GM18873 (cell line): ENCODE measurements around the gene GEMIN5.
"Not testable (repeated sequence)": the region's sequence is repeated elsewhere in the genome, so short reads cannot be mapped to it uniquely, and the experiment has no call there.

Source experiments
- ATAC-seq: cut with Tn5 transposase; IDR thresholded peaks from one replicate; pipeline ENCODE4 v1.9.1; 2021; ENCODE audit warnings: mild to moderate bottlenecking, moderate library complexity, moderate number of reproducible peaks; ENCODE audit not compliant: unreplicated experiment, low FRiP score

GEMIN5 gene, protein sequence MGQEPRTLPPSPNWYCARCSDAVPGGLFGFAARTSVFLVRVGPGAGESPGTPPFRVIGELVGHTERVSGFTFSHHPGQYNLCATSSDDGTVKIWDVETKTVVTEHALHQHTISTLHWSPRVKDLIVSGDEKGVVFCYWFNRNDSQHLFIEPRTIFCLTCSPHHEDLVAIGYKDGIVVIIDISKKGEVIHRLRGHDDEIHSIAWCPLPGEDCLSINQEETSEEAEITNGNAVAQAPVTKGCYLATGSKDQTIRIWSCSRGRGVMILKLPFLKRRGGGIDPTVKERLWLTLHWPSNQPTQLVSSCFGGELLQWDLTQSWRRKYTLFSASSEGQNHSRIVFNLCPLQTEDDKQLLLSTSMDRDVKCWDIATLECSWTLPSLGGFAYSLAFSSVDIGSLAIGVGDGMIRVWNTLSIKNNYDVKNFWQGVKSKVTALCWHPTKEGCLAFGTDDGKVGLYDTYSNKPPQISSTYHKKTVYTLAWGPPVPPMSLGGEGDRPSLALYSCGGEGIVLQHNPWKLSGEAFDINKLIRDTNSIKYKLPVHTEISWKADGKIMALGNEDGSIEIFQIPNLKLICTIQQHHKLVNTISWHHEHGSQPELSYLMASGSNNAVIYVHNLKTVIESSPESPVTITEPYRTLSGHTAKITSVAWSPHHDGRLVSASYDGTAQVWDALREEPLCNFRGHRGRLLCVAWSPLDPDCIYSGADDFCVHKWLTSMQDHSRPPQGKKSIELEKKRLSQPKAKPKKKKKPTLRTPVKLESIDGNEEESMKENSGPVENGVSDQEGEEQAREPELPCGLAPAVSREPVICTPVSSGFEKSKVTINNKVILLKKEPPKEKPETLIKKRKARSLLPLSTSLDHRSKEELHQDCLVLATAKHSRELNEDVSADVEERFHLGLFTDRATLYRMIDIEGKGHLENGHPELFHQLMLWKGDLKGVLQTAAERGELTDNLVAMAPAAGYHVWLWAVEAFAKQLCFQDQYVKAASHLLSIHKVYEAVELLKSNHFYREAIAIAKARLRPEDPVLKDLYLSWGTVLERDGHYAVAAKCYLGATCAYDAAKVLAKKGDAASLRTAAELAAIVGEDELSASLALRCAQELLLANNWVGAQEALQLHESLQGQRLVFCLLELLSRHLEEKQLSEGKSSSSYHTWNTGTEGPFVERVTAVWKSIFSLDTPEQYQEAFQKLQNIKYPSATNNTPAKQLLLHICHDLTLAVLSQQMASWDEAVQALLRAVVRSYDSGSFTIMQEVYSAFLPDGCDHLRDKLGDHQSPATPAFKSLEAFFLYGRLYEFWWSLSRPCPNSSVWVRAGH (N-terminal part only)

DNA sequence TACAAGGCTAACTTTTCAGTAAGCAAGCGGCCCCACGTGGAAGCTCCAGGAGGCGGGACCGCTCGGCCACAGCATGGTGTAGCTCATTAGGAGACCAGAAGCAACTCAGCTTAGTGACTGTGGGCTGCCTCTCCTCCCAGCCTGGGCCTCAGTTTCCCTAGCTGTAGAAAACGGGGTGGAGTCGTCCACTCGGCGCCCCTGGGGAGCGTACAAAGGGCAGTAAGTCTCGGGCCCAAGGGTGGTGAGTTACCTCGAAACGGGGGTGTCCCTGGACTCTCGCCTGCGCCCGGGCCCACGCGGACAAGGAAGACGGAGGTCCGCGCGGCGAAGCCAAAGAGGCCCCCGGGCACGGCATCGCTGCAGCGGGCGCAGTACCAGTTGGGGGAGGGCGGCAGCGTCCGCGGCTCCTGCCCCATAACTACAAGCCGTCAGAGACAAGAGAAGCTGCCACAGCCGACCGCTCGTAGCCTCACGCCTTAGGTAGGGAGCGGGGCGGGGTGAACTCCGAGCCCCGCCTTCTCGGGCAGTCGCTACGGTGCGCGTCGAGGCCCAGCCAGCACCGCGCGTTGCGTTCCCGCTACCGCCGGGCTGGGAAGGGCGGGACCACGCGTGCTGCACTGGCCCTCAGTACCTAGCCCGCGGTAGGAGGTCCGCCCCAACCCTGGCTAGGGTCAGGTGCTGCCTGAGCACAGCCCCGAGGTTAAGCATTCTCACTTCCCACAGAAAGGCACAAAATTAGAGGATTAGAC, at the start of gene GEMIN5:
Gene GEMIN5, minus strand, starts transcription at position 494 of the 749 bp plus-strand sequence. Its CDS starts 78 bp downstream, at position 416.
- ATAC-seq = peak; percentile 82

DNA sequence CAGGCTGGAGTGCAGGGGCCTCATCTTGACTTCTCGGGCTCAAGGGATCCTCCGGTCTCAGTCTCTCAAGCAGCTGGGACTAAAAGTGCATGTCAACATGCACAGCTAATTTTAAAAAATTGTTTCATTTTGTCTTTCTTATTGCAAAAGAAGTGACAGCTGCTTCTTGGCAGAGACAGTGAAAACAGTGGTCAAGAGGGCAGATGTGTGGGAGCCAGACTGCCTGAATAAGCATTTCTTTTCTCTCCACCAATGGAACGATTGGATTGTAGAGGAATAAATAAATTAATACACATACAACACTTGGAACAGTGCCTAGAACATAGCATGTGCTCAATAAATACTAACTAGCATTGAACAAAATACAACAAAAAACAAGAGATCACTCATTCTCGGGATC, 48.1 kb upstream of the GEMIN5 start:
- no peak for ATAC-seq

DNA sequence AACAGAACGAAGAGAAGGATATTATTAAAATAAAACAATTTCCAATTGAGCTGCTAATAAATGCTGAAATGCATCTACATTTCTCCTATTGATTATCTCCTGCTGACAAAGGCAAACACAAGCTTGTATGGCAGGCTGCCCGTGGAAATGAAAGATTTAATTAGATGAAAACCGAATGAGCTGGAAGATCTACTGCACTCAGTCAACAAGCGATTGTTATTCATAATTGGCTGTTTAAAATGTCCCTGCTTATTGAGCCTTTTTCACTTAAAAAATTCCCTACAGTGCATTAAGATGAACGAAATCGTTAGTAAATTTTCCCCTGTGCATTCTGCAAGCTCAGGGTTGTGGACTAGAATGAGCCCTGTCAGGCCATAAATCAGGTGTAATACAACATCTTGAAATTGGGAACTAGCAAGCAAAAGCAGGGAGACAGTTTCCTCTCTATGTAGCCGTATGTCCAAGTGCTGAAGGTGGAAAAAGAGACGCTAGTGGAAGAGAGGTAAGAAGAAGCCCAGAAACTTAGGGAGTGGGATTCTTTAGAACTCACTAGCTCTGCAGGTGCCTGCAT, 47.0 kb upstream of the GEMIN5 start:
- no peak for ATAC-seq

DNA sequence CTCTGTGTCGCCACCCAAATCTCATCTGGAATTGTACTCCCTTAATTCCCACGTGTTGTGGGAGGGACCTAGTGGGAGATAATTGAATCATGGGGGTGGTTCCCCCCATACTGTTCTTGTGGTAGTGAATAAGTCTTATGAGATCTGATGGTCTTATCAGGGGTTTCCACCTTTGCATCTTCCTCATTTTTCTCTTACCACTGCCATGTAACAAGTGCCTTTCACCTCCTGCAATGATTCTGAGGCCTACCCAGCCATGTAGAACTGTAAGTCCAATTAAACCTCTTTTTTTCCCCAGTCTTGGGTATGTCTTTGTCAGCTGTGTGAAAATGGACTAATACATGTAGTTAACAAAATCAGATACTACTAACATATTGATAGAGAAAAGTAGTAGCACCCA, 40.3 kb upstream of the GEMIN5 start:
- not testable (repeated sequence) for ATAC-seq

DNA sequence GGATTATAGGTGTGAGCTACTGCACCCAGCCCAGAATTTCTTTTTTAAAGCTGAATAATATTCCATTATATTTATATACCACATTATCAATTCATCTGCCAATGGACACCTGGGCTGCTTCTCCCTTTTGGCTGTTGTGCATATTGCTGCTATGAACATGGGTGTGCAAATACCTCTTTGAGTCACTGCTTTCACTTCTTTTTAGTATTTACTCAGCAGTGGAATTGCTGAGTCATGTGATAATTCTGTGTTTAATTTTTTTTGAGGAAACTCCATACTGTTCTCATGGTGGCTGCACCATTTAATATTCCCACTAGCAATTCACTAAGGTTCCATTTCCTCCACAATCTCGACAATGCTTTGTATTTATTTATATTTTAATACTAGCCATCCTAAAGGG, 39.4 kb upstream of the GEMIN5 start:
- no peak for ATAC-seq

DNA sequence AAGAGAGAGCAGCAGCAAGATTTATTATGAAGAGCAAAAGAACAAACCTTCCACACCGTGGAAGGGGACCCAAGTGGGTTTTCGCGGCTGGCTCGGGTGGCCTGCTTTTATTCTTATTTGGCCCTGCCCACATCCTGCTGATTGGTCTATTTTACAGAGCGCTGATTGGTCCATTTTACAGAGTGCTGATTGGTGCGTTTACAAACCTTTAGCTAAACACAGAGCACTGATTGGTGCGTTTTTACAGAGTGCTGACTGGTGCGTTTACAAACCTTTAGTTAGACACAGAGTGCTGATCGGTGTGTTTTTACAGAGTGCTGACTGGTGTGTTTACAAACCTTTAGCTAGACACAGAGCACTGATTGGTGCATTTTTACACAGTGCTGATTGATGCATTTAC, 38.1 kb upstream of the GEMIN5 start:
- ATAC-seq = not testable (repeated sequence)

DNA sequence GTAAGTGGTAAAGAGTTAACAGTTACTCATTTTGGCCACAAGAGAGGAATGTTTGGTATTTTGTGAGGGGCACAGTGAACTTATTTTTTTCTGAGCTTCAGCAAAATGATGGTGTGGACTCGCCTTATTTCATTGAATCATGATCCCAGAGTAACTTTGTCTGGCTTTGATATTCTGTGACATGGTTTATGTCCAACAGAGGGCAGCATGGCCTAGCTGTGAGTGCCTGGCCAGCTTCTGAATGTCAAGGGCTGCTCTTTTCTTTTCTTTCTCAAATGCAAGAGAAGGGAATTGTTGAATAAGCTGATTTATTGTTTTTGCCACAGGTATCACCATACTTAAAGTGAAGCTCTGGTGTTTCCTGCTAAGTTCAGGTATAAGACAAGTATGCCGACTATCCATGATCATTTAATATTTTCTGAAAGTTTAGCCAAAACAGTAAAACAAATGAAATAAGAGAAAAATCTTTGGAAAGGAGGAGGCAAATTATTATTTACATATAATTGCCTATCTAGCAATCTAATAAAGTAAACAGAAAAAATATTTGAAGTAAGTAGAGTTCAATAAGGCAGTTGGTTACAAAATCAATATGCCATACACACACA, 34.6 kb upstream of the GEMIN5 start:
- no peak for ATAC-seq

DNA sequence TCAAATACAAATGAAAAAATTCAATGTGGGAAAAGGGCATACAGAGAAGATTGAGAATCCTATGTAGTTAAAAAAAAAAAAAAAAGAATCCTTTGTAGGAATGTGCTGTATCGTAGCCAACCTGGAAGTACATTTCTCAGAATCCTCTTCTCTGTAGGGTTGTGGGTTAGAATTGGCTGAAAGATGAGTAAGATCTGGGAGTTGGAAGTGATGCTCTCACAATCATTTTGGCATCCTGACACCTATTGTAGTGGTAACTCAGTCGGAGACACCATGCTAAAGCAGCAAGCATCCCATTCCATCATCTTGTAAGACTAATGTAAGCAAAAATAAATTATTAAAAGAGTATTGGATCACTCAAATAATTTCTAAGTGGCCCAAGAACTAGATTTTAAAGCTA, 33.5 kb upstream of the GEMIN5 start:
- ATAC-seq = no peak

DNA sequence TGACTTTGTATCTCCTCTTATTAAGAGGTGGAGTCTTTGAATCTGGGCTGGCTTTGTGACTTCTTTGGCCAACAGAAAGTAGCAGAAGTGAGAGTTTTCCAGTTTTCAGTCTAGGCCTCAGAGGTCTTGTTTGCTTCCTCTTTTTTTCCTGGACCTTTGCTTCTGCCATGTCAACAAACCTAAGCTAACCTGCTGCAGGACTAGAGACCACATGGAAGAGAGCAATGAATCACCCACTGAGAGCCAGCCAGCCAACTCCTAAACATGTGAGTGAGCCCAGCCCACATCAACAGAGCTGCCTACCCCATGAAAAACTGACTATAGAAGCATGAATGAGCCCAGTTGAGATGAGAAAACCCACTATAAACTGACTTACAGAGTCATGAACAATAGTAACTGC, 32.7 kb upstream of the GEMIN5 start:
- ATAC-seq = no peak

DNA sequence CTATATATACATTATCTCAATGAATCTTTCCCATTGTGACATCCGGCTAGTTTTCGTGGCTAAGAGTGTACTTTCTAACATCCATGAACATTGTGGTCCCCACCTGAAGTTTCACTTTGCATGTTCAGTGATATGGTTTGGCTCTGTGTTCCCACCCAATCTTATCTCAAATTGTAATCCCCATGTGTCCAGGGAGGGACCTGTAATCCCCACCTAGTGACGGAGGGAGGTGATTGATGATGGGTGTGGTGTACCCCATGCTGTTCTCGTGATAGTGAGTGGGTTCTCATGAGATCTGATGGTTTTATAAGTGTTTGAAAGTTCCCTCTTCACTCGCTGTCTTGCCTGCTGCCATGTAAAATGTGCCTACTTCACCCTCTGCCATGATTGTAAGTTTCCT, 30.9 kb upstream of the GEMIN5 start:
- ATAC-seq = no peak

DNA sequence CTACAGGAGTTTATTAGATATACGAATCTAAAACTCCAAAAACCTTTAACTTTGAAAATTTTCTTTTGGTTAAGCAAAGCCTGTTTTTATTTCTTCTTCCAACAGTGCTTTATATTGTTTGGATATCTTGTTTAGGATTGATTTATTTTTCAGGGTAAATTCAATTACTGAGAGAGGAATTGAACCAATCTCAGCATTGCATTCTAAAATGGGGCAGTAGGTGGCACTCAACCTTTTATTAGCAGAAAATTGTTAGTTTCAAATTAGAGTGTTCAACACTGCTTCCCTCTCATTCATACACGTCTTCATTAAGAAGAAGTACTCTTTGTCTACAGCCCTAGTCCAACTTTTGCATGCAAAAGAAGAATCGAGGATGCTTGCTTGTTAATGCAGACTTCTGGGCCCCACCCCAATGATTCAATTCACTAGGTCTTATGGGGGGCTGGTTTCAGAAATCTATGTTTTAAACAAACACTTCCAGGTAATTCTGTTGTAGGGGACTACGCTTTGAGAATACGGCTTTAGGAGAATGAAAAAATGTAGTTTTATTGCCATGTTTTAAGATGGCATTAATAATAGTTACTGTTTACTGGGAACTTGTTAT, 29.5 kb upstream of the GEMIN5 start:
- no peak for ATAC-seq

DNA sequence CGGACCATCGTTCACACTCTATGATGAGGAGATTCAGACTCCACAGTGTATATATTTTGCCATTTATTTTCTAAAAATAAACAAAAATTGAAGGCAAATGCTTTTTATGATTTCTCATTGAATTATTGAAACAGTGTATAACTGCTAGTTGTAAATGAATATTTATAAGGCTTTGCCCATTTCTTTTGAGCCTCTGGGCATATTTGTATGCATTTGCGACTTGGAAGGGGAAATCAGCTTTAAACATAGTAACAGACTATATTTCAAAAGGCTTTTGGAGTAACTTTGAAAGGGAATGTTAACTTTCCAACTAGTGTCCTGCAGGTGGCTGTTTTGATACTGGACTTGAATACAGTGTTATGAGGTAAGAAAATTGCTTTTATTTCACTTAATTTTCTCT, 28.9 kb upstream of the GEMIN5 start:
- ATAC-seq = no peak

DNA sequence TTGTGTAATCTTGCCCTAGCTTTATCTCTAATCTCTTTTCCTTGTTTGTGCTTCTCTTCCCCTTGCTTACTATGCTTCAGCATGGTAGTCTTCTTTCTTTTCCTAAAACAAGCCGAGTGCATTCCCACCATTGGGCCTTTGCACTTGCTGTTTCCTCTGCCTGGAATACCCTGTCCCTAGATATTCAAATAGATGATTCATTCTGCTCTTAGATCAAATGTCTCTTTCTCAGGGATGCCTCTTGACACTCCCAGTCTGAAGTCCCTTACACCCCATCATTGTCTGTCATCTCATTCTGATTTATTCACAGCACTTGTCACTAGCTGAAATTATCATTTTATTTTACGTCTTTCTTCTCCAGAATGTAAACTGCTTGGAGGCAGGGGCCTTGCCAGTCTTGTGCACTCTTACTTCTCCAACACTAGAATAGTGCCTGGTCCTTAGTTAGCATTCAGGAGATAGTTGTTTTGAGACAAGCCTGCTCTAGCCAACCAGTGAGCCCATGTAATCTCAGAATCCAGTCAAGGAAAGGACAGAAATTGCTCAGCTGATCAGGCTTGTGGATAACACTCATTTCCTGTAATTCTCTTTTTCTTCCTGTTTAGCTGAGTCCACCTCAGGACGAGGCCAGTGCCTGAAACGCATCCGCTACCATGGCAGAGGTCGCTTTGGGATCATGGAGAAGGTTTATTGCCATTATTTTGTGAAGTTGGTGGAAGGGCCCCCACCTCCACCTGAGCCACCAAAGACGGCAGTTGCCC, 28.2 kb upstream of the GEMIN5 start:
- no peak for ATAC-seq

DNA sequence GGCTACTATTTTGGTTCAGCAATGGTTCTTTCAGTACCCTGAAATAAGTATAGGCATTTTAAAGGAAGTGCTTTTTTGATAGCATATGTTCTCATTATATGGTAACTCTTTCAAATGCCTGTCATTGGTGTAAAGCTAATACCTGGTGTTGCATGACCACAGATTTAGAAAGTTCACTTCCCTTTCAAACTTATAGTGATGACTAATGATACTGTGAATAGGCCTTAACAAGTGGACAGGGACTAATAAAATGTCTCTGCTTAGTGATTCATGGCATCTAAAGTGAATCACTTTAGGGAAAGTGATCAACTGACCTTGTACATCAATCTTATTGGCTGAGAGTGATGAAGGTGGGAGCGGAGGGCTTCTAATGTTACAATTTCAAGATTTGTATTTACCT, 24.5 kb upstream of the GEMIN5 start:
- ATAC-seq = peak; percentile 89

DNA sequence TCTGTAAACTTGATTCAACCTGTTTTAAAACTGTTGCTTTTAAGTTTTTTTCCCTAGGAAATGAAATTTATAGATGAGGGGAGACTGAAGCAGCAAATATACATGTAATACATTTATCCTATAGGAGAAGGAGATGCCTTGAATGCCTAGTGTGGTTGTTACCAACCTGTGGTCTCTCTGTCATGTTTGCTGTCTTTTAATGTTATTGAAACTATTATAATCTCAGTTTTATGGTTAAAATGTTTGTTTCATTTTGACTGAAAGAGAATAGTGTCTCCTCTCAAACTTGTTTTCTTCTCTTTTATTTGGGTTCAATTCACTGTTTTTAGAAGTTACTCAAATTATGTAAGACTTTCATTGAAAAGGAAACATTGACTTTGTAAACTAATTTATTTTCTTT, 18.7 kb upstream of the GEMIN5 start:
- no peak for ATAC-seq

DNA sequence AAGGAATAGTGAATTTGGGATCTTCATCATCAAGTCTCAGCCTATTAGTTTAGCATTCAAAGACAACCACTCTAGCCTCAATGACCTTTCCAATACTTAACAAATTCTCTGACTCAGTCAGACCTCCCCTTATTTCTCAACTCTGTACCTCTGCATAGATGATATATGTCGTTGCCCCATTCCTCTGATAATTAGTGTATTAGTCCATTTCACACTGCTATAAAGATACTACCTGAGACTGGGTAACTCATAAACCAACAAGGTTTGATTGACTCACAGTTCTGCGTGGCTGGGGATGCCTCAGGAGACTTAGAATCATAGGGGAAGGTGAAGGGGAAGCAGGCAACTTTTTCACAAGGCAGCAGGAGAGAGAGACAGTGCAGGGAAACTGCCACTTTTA, 11.8 kb upstream of the GEMIN5 start:
- no peak for ATAC-seq

DNA sequence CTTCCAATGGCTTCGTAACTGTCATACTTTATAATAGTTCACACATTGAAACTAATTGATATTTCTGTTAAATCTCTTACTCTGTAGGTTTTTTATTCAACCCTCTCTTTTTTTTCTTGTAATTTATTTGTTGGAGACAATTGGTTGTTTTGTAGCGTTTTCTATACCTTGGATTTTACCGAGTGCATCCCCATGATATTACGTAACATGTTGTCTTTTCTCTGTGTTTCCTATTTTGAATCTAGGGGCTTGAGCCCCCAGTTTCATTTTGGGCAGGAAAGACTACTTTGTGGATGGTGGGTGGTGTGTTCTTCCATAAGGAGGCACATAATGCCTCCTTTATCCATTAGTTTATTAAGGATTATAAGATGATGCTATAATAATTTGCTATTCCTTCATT, 10.3 kb upstream of the GEMIN5 start:
- ATAC-seq = no peak

DNA sequence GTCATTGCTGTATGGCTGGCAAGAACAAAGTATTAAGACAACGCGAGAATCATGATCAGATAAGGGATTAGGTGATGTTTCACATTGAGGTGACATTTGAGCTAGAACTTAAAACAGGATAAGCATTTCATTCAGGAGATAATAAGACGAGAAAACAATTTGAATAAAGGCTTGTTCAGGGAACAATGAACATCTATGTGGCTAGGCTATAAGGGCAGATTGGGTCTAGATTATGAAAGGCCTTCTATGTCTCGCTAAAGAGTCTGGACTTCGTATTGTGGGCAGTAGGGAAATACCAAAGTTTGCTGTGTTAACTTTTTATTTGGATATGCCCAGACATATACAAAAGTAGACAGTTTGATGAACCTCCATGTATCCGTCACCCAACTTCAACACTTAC, 9.8 kb upstream of the GEMIN5 start:
- ATAC-seq = no peak
